NB4 (cell line): ENCODE results near the gene CHRM1.
A peak's percentile ranks its signal among the peaks of the same experiment; 100 is the strongest.

Experiments used
- MAX ChIP-seq: IDR thresholded peaks from 2 replicates; pipeline ENCODE4 v1.6.1; 2011; ENCODE audit warnings: low read depth, low read length
- MYC ChIP-seq: IDR thresholded peaks from 2 replicates; pipeline ENCODE4 v1.6.1; 2011; ENCODE audit warnings: low read depth, low read length
- POLR2A ChIP-seq: IDR thresholded peaks from 2 replicates; pipeline ENCODE4 v1.6.1; 2011; ENCODE audit warnings: mild to moderate bottlenecking; ENCODE audit not compliant: insufficient read length; ENCODE audit errors: extremely low read depth
- TF ChIP-seq, protein P1 (sequence below): IDR thresholded peaks from one replicate; pipeline ENCODE4 v1.5.1; 2012; ENCODE audit warnings: low read depth, low read length

- TF ChIP-seq, protein P1, sequence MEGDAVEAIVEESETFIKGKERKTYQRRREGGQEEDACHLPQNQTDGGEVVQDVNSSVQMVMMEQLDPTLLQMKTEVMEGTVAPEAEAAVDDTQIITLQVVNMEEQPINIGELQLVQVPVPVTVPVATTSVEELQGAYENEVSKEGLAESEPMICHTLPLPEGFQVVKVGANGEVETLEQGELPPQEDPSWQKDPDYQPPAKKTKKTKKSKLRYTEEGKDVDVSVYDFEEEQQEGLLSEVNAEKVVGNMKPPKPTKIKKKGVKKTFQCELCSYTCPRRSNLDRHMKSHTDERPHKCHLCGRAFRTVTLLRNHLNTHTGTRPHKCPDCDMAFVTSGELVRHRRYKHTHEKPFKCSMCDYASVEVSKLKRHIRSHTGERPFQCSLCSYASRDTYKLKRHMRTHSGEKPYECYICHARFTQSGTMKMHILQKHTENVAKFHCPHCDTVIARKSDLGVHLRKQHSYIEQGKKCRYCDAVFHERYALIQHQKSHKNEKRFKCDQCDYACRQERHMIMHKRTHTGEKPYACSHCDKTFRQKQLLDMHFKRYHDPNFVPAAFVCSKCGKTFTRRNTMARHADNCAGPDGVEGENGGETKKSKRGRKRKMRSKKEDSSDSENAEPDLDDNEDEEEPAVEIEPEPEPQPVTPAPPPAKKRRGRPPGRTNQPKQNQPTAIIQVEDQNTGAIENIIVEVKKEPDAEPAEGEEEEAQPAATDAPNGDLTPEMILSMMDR = no peak
- TF ChIP-seq MAX (peak; percentile 79), POLR2A (peak; percentile 12), MYC (peak; percentile 80)
These were observed 39.4 kb downstream of the CHRM1 start for GRCh38 chr11:62881579-62882430.
